HG03520 (cell line): Measurements from ENCODE around the gene CREG2.

Experiments used
- ATAC-seq: cut with Tn5 transposase; IDR thresholded peaks from one replicate; pipeline ENCODE4 v1.9.1; 2021; ENCODE audit warnings: mild to moderate bottlenecking, moderate library complexity; ENCODE audit not compliant: unreplicated experiment

CREG2 gene

DNA sequence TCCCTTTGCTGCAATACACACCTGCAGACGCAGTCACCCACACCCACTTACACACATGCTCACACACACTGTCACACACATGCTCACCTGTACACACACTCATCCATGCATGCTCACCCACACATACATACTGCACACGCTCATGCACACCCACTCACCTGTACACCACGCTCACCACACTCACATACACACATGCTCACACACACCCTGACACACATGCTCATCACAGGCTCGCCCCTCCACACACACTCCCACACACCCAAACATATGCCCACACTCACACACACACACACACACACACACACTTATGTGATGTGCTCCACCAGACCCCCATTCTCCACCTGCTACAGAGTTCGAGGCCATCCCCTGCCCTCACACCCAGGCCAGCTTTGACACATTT is 22.8 kb upstream of the CREG2 start:
- ATAC-seq = no peak

DNA sequence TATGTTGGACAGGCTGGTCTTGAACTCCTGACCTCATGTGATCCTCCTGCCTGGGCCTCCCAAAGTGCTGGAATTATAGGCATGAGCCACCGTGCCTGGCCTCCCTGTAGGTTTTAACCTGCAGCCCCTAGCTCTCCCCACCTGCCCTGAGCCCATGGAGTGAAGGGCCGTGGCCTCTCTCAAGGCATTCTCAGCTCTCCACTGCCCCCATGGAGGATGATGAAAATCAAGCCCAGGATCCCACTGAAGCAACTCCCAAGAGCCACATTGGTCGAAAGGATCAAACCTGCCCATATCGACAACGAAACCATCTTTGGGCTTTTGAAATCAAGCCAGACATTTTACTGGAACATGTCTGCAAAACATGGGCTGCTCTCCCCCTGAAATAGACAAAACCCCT is 22.4 kb upstream of the CREG2 start:
- no peak for ATAC-seq

DNA sequence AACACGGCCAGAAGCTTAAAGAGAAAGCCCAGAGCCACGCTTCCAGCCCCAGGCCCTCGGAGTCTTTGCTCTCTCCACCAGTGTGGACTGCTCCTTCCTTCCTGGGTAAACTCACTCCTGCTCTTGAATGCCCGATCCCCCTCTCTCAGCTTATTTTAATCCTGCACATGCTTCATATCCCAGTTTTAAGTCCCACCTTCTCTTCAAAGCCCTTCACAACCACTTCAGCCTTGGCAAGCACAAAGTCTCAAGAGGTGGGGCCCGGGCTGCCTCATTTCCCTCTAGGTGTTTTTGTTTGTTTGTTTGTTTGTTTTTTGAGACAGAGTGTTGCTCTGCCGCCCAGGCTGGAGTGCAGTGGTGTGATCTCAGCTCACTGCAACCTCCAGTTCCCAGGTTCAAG is 21.6 kb upstream of the CREG2 start:
- no peak for ATAC-seq

DNA sequence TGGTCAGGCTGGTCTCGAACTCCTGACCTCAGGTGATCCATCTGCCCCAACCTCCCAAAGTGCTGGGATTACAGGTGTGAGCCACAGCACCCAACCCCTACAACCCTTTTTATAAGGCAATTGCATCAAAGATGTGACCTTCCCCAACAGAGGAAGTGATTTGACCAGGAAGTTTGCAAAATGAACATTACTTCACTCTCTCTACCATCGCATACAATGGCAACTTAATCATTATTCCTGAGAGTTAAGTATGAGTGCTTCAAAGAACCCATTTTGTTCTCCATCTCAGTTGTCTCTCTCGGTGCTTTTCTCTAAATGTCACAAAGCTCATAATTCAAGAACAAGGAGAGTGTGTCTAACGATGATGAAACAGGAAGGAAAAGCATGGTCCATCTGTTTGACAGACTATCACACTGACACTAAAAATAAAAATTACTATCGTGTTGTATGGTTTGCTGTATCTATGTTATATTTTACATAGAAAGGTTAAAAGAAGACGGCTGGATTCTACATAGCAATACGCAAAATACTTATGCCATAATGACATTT is 18.1 kb upstream of the CREG2 start:
- ATAC-seq = no peak

DNA sequence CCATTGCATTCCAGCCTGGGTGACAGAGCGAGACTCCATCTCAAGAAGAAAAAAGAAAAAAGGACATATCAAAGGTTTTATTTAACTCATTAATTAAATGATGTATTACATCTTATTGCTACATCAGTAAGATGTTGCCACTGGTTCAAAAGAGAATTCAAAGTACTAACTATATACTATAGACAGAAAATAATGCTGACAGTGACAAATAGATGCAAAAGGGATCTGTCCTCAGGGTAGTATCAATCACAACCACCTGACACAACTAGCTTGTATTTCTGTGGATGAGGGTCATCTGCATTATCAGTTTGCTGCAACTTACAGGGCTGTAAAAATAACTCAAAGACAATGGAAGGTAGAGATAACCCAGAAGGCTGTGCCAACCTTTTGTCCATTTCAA is 16.4 kb upstream of the CREG2 start:
- no peak for ATAC-seq

DNA sequence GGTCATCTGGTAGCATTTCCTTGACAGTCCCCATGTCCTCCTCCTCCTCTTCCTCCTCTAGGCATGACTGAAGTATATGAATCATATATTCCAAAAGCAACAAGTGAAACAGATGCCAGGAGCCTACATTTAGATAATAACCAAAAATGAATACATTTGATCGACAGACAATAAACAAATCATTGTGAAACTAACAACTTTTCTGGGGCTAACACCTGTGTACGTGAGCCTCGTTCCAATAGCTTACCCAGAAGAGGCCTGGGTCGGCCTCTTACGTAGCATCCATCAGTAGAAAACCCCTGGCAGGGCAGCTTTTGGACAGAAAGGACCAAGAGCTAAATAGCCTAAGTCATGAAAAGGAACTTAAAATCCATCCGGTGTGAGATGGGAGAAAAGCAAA is 15.3 kb upstream of the CREG2 start:
- no peak for ATAC-seq

DNA sequence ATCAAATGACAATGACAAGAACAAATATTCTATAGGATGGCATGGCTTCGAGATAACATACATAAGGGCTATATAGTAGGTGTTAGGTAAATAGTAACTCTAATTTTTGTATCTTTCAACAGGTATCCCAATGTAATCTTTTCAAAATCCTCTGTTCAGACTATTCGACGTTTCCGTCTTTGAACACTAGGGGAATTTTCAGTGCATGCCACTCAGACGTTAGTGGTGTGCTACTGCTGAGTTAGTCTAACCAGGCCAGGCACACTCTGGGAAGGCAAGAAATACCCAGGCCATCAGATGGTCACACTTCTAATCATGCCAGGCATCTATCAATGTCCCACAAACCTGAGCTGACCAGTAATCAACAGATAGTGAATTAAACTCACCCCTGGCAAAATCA is 14.6 kb upstream of the CREG2 start:
- no peak for ATAC-seq

DNA sequence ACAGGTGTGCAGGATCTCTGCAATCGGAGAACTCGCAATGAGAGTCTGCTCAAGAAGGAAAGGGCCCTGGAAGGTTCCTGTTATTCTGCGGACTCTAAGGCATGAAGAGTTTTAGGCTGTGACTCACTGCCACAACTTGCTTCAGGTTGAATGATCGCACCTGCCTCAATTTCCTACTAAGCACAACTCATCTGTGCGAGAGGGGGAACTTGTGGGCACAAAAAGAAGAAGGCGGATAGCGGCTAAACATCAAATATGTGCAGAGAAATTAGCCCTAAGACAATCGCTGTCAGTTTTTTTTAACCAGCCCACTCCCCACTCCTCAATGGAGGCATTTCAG is 14.0 kb upstream of the CREG2 start:
- ATAC-seq = no peak

DNA sequence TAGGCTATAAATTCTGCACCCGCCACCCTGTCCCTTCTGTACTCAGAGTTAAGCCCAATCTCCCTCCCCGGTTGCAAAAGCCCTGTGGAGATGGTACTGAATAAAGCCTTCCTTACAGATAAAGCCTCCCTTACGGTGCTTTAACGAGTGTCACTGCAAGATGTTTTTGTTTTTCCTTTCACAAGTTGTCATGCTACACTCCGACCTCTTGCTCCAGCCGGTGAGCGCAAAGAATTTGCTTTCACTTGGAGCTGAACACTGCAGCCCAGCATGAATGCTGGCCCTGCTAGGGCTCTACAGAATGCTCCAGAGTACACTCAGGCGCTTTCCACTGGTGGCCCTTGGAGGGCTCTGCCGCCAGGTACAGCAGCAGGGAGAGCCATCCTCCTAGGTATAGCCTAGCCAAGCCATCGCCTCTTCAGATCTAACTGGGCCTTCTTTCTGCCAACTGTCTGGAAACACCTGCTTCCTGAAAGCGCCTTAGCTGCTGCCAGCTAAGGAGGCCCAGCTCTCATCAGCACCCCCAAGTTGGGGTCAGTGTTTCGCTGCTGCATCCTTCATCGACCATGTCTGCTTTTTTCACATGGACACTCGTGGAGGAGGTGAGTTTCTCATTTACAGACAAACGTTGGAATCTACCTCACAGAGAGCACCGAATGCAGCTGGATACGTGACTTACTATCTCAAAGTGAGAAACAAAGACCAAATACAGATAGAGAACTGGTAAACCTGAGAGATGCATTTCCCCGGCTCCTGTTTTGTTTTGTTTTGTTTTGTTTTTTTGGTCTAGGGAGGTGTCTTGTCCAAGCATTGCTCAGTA is 13.4 kb upstream of the CREG2 start:
- ATAC-seq = no peak

DNA sequence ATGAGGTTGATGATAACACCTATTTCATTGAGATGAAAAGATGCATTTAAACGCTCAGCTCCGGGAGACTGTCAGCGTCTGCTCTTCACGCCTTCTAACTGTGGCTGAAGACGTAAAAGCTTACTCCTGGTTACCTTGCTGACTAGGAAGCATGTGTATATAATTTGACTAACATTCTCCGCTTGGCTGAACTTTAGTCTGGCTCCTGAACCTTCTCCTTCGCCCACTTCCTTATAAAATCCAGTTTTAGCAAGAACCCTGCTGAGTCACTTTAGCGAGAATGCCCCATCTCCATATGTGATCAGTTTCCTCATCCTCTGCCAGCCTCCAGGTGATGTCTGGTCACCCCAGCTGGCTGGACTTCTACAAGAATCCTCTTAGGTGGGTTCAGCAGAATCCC is 12.7 kb upstream of the CREG2 start:
- no peak for ATAC-seq

DNA sequence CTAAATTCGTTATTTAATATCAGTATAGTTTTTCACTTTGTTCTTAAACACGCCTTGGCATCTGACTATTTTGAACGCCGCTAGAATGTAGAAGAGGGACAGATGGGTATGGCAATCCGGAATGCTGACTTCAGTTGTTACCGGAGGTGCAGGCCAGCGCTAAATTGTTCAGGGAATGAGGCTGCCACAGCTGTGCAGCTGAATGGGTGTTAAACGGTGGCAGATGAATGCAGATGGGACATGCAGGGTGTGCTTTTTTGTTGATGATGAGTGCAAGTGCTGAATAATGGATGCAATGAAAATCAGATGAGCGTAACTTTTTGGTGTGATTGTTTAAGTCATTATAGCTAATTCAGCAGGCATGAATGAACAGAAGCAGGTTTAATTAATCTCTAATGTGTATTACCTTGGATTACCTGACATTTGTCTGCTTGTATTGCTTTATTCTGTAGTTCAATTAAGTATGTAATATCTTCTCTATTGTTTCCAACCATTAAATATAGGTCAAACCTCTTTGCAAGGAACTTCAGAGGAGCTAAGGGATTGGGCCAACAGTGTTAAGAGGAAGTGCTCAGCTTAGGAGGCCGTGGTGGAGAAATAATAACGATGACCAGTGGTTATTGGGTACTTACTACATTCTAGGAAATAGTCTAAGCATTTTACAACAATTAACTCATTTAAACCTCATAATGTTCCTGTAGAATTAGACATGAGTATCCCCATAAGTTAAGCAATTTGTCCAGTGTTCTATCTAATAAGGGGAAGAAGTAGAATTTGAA is 11.9 kb upstream of the CREG2 start:
- no peak for ATAC-seq

DNA sequence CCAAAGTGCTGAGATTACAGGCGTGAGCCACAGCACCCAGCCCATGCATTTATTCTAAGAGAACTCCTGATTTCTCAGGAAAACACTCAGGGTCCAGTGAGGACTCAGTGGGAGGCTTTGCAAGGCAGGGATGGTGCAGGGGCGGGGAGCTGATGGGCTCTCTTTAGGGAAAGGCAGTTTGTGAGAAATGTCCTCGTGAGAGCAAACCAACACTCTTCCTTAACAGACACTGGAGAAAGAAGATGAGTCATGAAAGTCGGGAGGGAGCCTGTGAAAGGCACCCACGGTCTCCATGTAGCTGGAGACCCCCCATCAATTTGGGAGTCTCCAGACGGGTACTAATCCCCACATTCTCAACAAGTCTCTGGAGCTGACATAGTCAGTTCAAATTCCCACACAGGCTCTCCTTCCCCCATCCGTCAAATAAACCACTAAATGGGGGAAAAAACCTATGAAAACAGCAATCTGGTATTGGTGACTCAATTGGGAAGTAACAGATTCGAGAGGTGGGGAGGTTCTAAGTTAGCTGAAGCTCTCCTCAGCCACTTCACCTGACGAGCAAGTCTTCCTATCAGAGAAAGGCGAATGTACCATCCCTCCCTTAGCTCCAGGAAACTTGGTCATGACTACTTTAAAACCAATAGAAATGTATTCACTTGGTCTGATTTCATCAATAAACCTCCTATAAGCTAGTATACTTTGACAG is 11.0 kb upstream of the CREG2 start:
- no peak for ATAC-seq

DNA sequence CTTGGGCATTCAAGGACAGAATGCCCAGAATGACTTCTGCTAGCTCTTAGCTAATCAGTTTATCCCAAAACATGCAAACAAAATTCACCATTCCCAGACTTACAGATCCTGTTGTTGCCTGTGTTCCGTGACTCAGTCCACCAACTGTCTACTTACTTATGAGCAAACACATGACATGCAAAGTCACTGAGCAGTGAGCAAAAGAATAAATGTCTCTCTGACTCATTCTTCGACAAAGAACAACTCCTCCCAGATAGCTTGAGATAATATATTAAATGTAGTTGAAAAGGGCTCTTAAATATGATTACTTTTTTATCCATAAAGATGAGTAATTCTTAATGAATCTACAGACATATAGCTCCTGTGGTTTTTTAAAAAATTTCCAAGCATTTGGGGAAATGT is 9.0 kb upstream of the CREG2 start:
- ATAC-seq = no peak

DNA sequence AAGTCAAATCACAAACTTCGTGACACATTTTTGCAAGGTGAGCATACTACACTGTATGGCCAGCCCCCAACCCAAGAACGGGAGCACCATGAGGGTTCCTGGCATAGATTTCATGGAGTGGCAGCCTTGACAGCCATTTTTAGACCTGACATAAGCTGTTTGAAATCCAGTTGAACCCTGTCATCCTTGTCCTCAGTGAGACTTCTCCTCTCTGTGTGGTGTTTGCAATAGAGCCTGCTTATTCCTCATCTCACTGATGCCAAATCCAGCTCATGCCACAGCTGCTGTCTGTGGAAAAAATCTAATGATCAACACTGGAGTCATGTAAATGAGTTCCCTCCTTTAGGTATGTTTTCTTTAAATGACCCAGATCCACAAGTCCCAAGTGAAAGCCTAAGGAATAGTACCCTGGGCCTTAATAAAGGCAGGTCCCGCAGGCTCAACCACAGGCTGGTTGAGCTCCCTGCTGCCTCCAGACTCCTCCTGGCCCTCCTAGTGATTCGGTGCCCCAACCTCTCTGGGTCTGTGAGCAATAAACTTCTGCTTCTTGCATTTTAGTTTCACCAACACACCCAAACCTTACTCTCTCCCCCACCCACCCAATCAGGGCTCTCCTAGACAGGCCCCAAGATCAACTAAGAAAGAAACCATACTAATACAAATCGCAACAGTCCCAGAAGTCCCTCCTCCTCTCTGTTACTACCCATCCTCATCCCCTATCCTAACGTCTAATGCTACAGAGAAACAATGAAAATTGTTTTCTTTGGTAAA is 8.4 kb upstream of the CREG2 start:
- no peak for ATAC-seq

DNA sequence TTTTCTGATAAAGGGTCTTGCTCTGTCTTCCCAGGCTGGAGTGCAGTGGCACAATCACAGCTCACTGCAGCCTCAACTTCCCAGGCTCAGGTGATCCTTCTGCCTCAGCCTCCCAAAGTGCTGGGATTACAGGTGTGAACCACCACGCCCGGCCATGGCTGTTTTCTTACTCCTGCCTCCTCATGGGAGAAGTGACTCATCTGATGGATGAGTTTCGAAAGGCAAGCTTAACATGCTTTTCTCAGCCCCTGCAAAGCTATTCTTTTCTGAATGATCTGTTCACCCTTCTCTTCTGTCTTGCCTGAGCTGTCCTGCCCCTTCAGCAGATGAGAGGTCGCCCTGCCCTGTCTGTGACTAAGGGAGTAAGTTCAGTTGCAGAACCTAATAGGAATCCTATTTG is 929 bp upstream of the CREG2 start:
- no peak for ATAC-seq

DNA sequence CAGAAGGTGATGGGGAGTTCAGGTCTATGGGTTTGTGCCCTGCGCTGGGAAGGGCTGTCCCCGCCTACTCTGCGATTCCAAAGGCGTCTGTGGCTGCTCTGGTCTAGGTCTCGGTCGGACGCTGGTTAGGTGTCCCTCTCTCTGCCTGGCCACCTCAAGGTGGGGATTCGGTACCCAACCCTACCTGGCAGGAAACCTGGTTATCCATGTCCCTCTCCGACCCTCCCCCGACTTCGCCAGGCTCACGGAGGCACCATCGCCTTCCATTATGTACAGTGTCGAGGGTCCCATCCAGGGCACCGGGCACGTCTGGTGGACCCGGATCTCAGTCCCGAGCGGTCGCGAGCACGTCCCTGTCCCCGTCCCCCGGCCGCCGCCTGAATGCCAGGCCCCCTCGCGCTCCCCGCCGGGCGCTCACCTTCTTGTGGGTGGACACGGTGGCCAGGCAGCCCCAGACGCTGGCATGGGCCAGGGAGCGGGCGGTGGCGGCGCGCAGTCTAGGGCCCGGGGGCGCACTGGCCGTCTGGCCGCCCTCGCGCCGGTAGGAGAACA is 628 bp downstream of the CREG2 start:
- no peak for ATAC-seq

DNA sequence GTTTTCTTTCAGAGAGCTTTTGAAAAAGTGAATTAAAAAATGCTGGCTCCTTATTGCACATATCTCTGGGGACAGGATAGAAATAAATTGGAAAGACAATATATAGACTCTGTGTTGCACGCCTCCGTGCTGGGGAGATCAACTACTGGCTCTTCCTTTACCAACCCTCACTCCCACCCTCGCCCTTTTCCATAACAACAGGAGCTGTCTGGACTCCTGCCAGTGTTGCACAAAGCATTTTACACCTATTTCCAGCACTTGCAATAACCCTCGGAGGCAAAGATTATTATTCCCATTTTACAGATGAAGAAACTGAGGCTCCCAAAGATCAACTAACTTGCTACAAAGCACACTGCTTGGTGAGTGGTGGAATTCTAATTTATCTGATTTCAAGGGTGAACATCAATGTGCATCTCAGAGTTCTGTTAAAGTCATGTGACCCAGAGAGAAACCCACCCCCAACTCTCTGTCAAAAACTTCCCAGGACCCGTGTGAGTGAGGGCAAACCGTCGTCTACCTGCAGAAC is 4.2 kb downstream of the CREG2 start:
- ATAC-seq = no peak

DNA sequence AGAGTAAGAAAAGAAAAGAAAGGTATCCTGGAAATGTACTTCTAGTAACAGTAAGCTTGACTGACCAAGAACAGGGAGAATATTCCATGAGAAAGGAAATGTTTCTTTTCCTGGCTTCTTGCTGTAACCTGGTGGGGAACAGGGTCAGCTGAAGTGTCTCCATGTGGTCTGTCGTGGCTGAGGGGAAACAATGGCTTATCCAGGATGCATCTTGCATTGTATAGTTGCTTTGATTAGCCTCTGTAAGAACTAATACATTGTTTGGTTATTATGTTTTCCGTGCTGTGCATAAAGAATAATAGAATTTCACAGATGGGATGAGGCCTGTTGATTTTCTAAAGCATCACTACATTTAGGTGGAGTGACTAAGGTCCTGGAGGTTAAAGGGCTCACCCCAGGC is 4.9 kb downstream of the CREG2 start:
- ATAC-seq = no peak

DNA sequence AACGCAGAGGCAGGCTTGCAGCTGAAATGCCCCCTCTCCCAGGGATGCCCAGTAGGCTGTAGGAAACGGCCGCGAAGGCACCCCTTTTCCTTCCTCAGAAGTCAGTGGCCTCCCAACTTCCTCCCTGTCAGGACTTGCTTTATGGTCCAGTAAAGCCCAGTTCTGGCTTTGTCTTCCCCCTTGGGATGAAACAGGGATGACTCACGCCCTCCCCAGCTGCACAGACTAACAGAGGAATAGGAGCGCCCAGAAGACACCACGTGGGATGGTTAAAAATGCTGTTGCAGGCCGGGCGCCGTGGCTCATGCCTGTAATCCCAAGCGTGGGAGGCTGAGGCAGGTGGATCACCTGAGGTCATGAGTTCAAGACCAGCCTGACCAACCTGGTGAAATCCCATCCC is 6.9 kb downstream of the CREG2 start:
- ATAC-seq = no peak

DNA sequence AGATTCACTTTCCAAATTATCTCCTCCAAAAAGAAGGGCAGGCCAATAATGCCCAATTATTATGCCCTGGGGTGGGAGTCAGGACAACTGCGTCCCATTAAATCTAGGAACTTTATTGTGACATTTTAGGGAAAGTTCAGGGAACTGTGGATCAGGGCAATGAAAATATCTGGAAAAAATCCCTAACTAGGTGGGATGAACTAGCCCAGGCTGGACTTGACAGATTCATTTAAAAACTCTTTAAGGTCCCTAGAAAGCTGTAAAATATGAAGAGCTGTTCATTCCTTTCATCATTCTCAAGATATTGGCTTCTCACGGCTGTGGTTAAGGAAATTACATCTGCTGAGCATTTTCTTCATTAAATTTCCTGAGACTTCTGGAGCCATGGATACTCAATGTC is 8.2 kb downstream of the CREG2 start:
- no peak for ATAC-seq
